Loucy (cell line): Measurements from ENCODE around the gene WIZ.

Source experiments
- H2AFZ ChIP-seq: fragments of 200-600 bp; sonication (generic); 2 replicates; pipeline ENCODE4 v1.6.0; 2016; ENCODE audit warnings: antibody characterized with exemption, mild to moderate bottlenecking, low read length, moderate library complexity
- H3F3A ChIP-seq: fragments of 200-600 bp; 2 replicates; pipeline ENCODE4 v1.6.0; 2016; ENCODE audit warnings: antibody characterized with exemption, low read depth, mild to moderate bottlenecking
- H3K27me3 ChIP-seq: fragments of 200-600 bp; sonication (generic); 2 replicates; pipeline ENCODE4 v1.6.1; 2014; ENCODE audit warnings: low read length, mild to moderate bottlenecking; ENCODE audit not compliant: insufficient read depth, poor library complexity, severe bottlenecking
- H3K36me3 ChIP-seq: fragments of 200-600 bp; sonication (generic); 2 replicates; pipeline ENCODE4 v1.6.1; 2016; ENCODE audit warnings: low read length; ENCODE audit not compliant: insufficient read depth
- H3K4me1 ChIP-seq: fragments of 200-600 bp; sonication (generic); 2 replicates; pipeline ENCODE4 v1.5.1; 2014; ENCODE audit warnings: low read length, mild to moderate bottlenecking; ENCODE audit not compliant: insufficient read depth, poor library complexity, severe bottlenecking
- H3K4me2 ChIP-seq: fragments of 200-600 bp; sonication (generic); 2 replicates; pipeline ENCODE4 v1.6.0; 2014; ENCODE audit warnings: antibody characterized with exemption, low read length, low read depth, mild to moderate bottlenecking; ENCODE audit not compliant: poor library complexity, severe bottlenecking
- H3K4me3 ChIP-seq: fragments of 200-600 bp; sonication (generic); 2 replicates; pipeline ENCODE4 v1.5.1; 2014; ENCODE audit warnings: low read length, mild to moderate bottlenecking, mixed read lengths; ENCODE audit not compliant: poor library complexity, severe bottlenecking
- H3K79me2 ChIP-seq: fragments of 200-600 bp; sonication (generic); 2 replicates; pipeline ENCODE4 v1.6.1; 2014; ENCODE audit warnings: low read length; ENCODE audit not compliant: insufficient read depth
- H3K9ac ChIP-seq: fragments of 200-600 bp; sonication (generic); 2 replicates; pipeline ENCODE4 v1.6.0; 2014; ENCODE audit warnings: mild to moderate bottlenecking, low read depth, low read length, moderate library complexity; ENCODE audit not compliant: poor library complexity, severe bottlenecking
- H3K9me2 ChIP-seq: fragments of 200-600 bp; sonication (generic); replicated peaks from 2 replicates; pipeline ENCODE4 v1.6.1; 2016; ENCODE audit warnings: low read depth, low read length, mixed read lengths
- H3K9me3 ChIP-seq: fragments of 200-600 bp; sonication (generic); 2 replicates; pipeline ENCODE4 v1.6.1; 2014; ENCODE audit warnings: mild to moderate bottlenecking, antibody characterized with exemption, low read length, low read depth; ENCODE audit not compliant: insufficient read depth
- H4K20me1 ChIP-seq: fragments of 200-600 bp; sonication (generic); 2 replicates; pipeline ENCODE4 v1.6.0; 2014; ENCODE audit warnings: antibody characterized with exemption, low read length, mild to moderate bottlenecking; ENCODE audit not compliant: insufficient read depth, poor library complexity, severe bottlenecking
- EZH2phosphoT487 ChIP-seq: fragments of 200-600 bp; IDR thresholded peaks from 2 replicates; pipeline ENCODE4 v1.6.1; 2018; ENCODE audit warnings: antibody characterized with exemption, mild to moderate bottlenecking, moderate library complexity, borderline replicate concordance
- TF ChIP-seq, protein P1 (sequence below): fragments of 200-600 bp; sonication (generic); conservative IDR thresholded peaks from 2 replicates; pipeline ENCODE4 v1.5.1; 2014; ENCODE audit warnings: mild to moderate bottlenecking, antibody characterized with exemption, low read length

Gene WIZ

GRCh38 chr19:15422296-15423075 lies 27.3 kb downstream of the WIZ start:
- H3K79me2 ChIP-seq = peaks cover 12% of the 10 kb centered on the region
- no peak overlapping the region for H3K4me3 ChIP-seq
- no peaks in the 10 kb centered on the region for H3K9me2 ChIP-seq
- H4K20me1 ChIP-seq = peaks cover 11% of the 10 kb centered on the region
- no peak overlapping the region for H3K4me2 ChIP-seq
- peaks cover 54% of the 10 kb centered on the region; the same call in 1 of the 2 replicates for H3K36me3 ChIP-seq
- no peaks in the 10 kb centered on the region for H3F3A ChIP-seq
- TF ChIP-seq, protein P1, sequence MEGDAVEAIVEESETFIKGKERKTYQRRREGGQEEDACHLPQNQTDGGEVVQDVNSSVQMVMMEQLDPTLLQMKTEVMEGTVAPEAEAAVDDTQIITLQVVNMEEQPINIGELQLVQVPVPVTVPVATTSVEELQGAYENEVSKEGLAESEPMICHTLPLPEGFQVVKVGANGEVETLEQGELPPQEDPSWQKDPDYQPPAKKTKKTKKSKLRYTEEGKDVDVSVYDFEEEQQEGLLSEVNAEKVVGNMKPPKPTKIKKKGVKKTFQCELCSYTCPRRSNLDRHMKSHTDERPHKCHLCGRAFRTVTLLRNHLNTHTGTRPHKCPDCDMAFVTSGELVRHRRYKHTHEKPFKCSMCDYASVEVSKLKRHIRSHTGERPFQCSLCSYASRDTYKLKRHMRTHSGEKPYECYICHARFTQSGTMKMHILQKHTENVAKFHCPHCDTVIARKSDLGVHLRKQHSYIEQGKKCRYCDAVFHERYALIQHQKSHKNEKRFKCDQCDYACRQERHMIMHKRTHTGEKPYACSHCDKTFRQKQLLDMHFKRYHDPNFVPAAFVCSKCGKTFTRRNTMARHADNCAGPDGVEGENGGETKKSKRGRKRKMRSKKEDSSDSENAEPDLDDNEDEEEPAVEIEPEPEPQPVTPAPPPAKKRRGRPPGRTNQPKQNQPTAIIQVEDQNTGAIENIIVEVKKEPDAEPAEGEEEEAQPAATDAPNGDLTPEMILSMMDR = no peak
- no peak for TF ChIP-seq EZH2phosphoT487
- H3K27me3 ChIP-seq = peaks cover 4% of the 10 kb centered on the region
- H2AFZ ChIP-seq = no peak overlapping the region
- H3K4me1 ChIP-seq = peaks cover 6% of the 10 kb centered on the region
- H3K9ac ChIP-seq = no peak overlapping the region
- no peaks in the 10 kb centered on the region for H3K9me3 ChIP-seq

GRCh38 chr19:15421721-15422260 lies 28.0 kb downstream of the WIZ start:
- H3K79me2 ChIP-seq = peaks cover 19% of the 10 kb centered on the region
- H3F3A ChIP-seq = no peaks in the 10 kb centered on the region
- peaks cover 4% of the 10 kb centered on the region for H3K27me3 ChIP-seq
- H2AFZ ChIP-seq = no peak overlapping the region
- no peak overlapping the region for H3K4me2 ChIP-seq
- H3K9me2 ChIP-seq = no peaks in the 10 kb centered on the region
- no peak overlapping the region for H3K4me3 ChIP-seq
- H4K20me1 ChIP-seq = peaks cover 18% of the 10 kb centered on the region
- H3K4me1 ChIP-seq = peaks cover 13% of the 10 kb centered on the region
- no peak for TF ChIP-seq EZH2phosphoT487
- TF ChIP-seq, protein P1 = no peak
- no peak overlapping the region for H3K9ac ChIP-seq
- no peaks in the 10 kb centered on the region for H3K9me3 ChIP-seq
- peaks cover 47% of the 10 kb centered on the region; the same call in 1 of the 2 replicates for H3K36me3 ChIP-seq

- no peak overlapping the region for H3K4me2 ChIP-seq
These were observed 28.5 kb downstream of the WIZ start for GRCh38 chr19:15421136-15421695.

More at GRCh38 chr19:15421136-15421695, 28.5 kb downstream of the WIZ start:
- Histone ChIP-seq H3K79me2 (peaks cover 25% of the 10 kb centered on the region), H3K9me3 (no peaks in the 10 kb centered on the region), H3K36me3 (peaks cover 41% of the 10 kb centered on the region; the same call in 1 of the 2 replicates), H3K4me3 (no peak overlapping the region), H3K9ac (no peak overlapping the region), H4K20me1 (peaks cover 24% of the 10 kb centered on the region), H3K27me3 (peaks cover 4% of the 10 kb centered on the region), H3F3A (no peaks in the 10 kb centered on the region), H3K4me1 (peaks cover 19% of the 10 kb centered on the region), H2AFZ (no peak overlapping the region), H3K9me2 (no peaks in the 10 kb centered on the region)
- no peak for TF ChIP-seq EZH2phosphoT487
- TF ChIP-seq, protein P1 = no peak
